Endothelial cell of umbilical vein (primary cell): Measurements from ENCODE around the gene PAAF1. TPM values are rescaled to one million over a fixed set of nuclear protein-coding genes. Genes with fewer than 3 reads are reported as not detected.

Experiments
- BruUV-seq: library from RNA; stranded (reverse); fragments of 400-500 nt; replicated peaks from 2 replicates; lab custom pipeline; 2021; lab: Mats Ljungman, UMichigan
- CTCF ChIA-PET: fragments of 300-600, 350-600 bp; sonication (Branson Sonifier 250); formaldehyde crosslinking; loops from one replicate; lab custom pipeline; 2021; ENCODE audit warnings: antibody characterized with exemption, inconsistent platforms; lab: Charles Lee
- POLR2A ChIA-PET: fragments of 300-600, 350-600 bp; sonication (Branson Sonifier 250); formaldehyde crosslinking; loops from one replicate; lab custom pipeline; 2021; ENCODE audit warnings: antibody characterized with exemption, inconsistent platforms; lab: Charles Lee
- DNase-seq: peaks from one replicate; pipeline ENCODE4 v3.0.0-alpha.2; 2011; ENCODE audit warnings: low read depth, low spot score
- FAIRE-seq: peaks from 2 replicates; lab custom pipeline; 2011; peaks lifted over from hg19 to GRCh38; lab: Jason Lieb, UNC
- H2AFZ ChIP-seq: 2 replicates; pipeline ENCODE4 v1.6.0; 2012; ENCODE audit warnings: low read depth, low read length, control low read depth, inconsistent platforms
- H3K27ac ChIP-seq: 2 replicates; pipeline ENCODE4 v1.5.1; 2011; ENCODE audit warnings: low read depth, mild to moderate bottlenecking, control low read depth, low read length, moderate library complexity; ENCODE audit not compliant: insufficient read depth
- H3K27me3 ChIP-seq, 2 experiments: 2 replicates each; pipeline versions ENCODE4 v1.6.0 to v1.6.1; 2011; ENCODE audit warnings: low read length in 2 of 2, mixed read lengths in 1 of 2; ENCODE audit not compliant: control insufficient read depth in 2 of 2, insufficient read depth in 2 of 2
- H3K36me3 ChIP-seq, 2 experiments: 2 replicates in 1 of 2; 3 replicates in 1 of 2; pipeline ENCODE4 v1.5.1; 2011; ENCODE audit warnings: low read length in 2 of 2, mild to moderate bottlenecking in 1 of 2, moderate library complexity in 1 of 2; ENCODE audit not compliant: control insufficient read depth in 2 of 2, insufficient read depth in 2 of 2; ENCODE audit errors: extremely low read depth in 1 of 2
- H3K4me1 ChIP-seq: 3 replicates; pipeline ENCODE4 v1.5.1; 2011; ENCODE audit warnings: mild to moderate bottlenecking, low read length; ENCODE audit not compliant: control insufficient read depth, insufficient read depth; ENCODE audit errors: extremely low read depth
- H3K4me2 ChIP-seq: 2 replicates; pipeline ENCODE4 v1.6.1; 2011; ENCODE audit warnings: low read length, control low read depth, mixed read lengths; ENCODE audit not compliant: insufficient read depth
- H3K4me3 ChIP-seq, 3 experiments: fragments of 200-600 bp in 1 of 3; sonication (generic), shearing (Covaris generic) in 1 of 3; replicated peaks in 1 of 3; 2 replicates each; pipeline ENCODE4 v1.5.1; 2011 to 2016; ENCODE audit warnings: control low read depth in 3 of 3, low read length in 3 of 3, mild to moderate bottlenecking in 2 of 3, inconsistent platforms in 1 of 3, low read depth in 1 of 3, moderate library complexity in 1 of 3; ENCODE audit not compliant: insufficient read depth in 1 of 3
- H3K79me2 ChIP-seq: 2 replicates; pipeline ENCODE4 v1.6.0; 2012; ENCODE audit warnings: low read length, inconsistent platforms; ENCODE audit not compliant: control insufficient read depth, insufficient read depth
- H3K9ac ChIP-seq: replicated peaks from 2 replicates; pipeline ENCODE3; 2011; ENCODE audit warnings: low read length, control low read depth; ENCODE audit not compliant: insufficient read depth; ENCODE audit errors: extremely low read depth
- H3K9me1 ChIP-seq: replicated peaks from 3 replicates; pipeline ENCODE4 v1.6.0; 2011; ENCODE audit warnings: mild to moderate bottlenecking, low read length; ENCODE audit not compliant: control insufficient read depth, insufficient read depth; ENCODE audit errors: extremely low read depth
- H3K9me3 ChIP-seq: replicated peaks from 2 replicates; pipeline ENCODE4 v1.5.1; 2012; ENCODE audit warnings: low read length, inconsistent platforms; ENCODE audit not compliant: control insufficient read depth, insufficient read depth
- H4K20me1 ChIP-seq: replicated peaks from 2 replicates; pipeline ENCODE3; 2011; ENCODE audit warnings: mild to moderate bottlenecking, low read length; ENCODE audit not compliant: control insufficient read depth, insufficient read depth; ENCODE audit errors: extremely low read depth
- EZH2 ChIP-seq: IDR thresholded peaks from 2 replicates; pipeline ENCODE4 v1.6.1; 2012; ENCODE audit warnings: borderline replicate concordance, low read depth, mild to moderate bottlenecking, moderate library complexity, low read length, inconsistent platforms; ENCODE audit not compliant: severe bottlenecking
- FOS ChIP-seq: IDR thresholded peaks from 2 replicates; pipeline ENCODE4 v1.6.1; 2011; ENCODE audit warnings: mild to moderate bottlenecking, low read length, moderate library complexity, borderline replicate concordance; ENCODE audit not compliant: insufficient read depth
- GATA2 ChIP-seq: IDR thresholded peaks from 2 replicates; pipeline ENCODE4 v1.7.0; 2011; ENCODE audit warnings: low read depth, mild to moderate bottlenecking, moderate library complexity, mixed read lengths, low read length; ENCODE audit not compliant: insufficient read length, insufficient read depth
- JUN ChIP-seq: IDR thresholded peaks from 2 replicates; pipeline ENCODE4 v1.6.1; 2011; ENCODE audit warnings: borderline replicate concordance, low read depth; ENCODE audit not compliant: insufficient read length, insufficient read depth
- MYC ChIP-seq: IDR thresholded peaks from one replicate; pipeline ENCODE4 v1.6.1; 2011; ENCODE audit warnings: mild to moderate bottlenecking, low read depth, low read length
- POLR2A ChIP-seq: IDR thresholded peaks from 2 replicates; pipeline ENCODE4 v1.6.1; 2012; ENCODE audit warnings: low read depth, mild to moderate bottlenecking, control low read depth, low read length
- POLR2AphosphoS5 ChIP-seq: IDR thresholded peaks from 2 replicates; pipeline ENCODE4 v1.6.1; 2012; ENCODE audit warnings: low read depth, mild to moderate bottlenecking, control low read depth, low read length, moderate library complexity; ENCODE audit not compliant: insufficient read depth
- dilution Hi-C: fragments of 300-500 bp; cut with MboI; formaldehyde crosslinking; loops from one replicate; pipeline ENCODE4 v1.15.0; 2019; ENCODE audit warnings: low sequenced_read_pairs; ENCODE audit not compliant: extremely low pct_ligation_motif_present
- intact Hi-C: fragments of 100-400 bp; cut with micrococcal nuclease; formaldehyde crosslinking; loops from one replicate; pipeline ENCODE4 v1.10.0; 2022
- polyA plus RNA-seq, 4 experiments: library from polyadenylated mRNA; depleted of rRNA in 3 of 4; stranded (reverse) in 3 of 4; unstranded in 1 of 4; fragments of >200 nt; gene quantifications; 2 replicates each; pipeline versions ENCODE4 v1.2.1 to v1.2.3, GENCODE V29; 2011 to 2012; ENCODE audit warnings: missing spikeins in 1 of 4
- total RNA-seq: library from RNA; stranded (reverse); gene quantifications from 2 replicates; pipeline ENCODE4 v1.2.3, GENCODE V29; 2021
- TF ChIP-seq, protein P1 (sequence below), 2 donors: IDR thresholded peaks; 1 replicate in 1 of 2; 2 replicates in 1 of 2; pipeline ENCODE4 v1.5.1; 2011; ENCODE audit warnings: low read length in 2 of 2, mild to moderate bottlenecking in 2 of 2, moderate library complexity in 2 of 2, control low read depth in 1 of 2, inconsistent platforms in 1 of 2, low read depth in 1 of 2; ENCODE audit not compliant: insufficient read depth in 1 of 2; ENCODE audit errors: extremely low read depth in 1 of 2
- TF ChIP-seq, protein P2 (sequence below): IDR thresholded peaks from 2 replicates; pipeline ENCODE4 v1.6.1; 2011; ENCODE audit not compliant: insufficient read depth, insufficient read length

The PAAF1 gene
- total and polyA plus RNA-seq, 2 donors (not counting 3 experiments of a cell fraction or from before 2014, with no cell fraction given), result 9.8 to 16.1 TPM

DNA sequence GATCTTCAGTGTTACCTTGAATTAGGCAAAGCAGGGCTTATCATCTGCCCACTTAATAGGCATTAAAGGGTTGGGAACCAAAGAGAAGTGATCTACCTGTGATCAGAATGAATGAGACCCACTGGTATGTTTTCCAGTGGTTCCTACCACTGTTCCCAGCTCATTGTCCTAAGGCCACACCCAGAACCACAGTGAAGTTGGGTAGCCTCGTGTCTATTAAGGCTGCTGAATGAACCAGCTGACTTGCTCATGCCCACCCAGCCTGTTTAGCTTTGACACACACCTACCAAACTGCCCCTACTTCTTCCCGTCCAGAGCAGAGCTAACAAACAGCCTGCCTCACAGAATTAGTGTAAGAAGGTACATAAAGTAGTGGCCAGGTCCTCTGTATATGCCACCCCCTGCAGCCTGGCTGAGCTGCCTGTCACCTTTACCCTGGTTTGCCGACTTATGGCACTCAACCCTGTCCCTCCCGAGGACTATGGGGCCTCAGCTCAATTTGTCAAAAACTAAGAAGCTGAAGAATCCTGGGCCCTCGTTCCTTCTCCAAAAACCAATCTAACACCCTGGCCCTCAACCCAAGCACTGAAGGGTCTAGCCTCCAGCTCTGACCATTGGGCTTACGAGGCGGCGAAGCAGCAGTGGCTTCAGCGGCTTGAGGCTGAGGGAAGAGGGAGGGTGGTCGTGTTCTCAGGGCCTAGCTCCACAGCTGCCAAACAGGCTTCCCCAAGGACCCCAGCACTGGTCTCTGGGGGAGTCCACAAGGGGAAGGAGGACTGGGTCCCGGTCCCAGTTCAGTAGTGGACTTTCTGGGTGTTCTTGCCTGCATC, 96.0 kb downstream of the PAAF1 start:
- dilution Hi-C loops (no loop called here), intact Hi-C loops (no loop called here)
- no peaks in the 10 kb centered on the region for H3K79me2 ChIP-seq
- H3K9me1 ChIP-seq, result no peaks in the 10 kb centered on the region
- POLR2A ChIA-PET, result interaction anchor here (0.5 to 0.6 kb wide), 2 partner anchors 174 to 270 kb away, joined by 3 to 4 read pairs; no protein-coding TSS in a partner anchor
- H3K4me1 ChIP-seq, result no peaks in the 10 kb centered on the region
- peaks cover 0 to 10% of the 10 kb centered on the region in 2 experiments for H3K36me3 ChIP-seq
- no peak for FAIRE-seq
- BruUV-seq, result no TSS peak
- DNase-seq, result no peak
- H3K4me3 ChIP-seq, result no peak overlapping the region
- CTCF ChIA-PET, result interaction anchor here (0.6 to 1.7 kb wide), 3 partner anchors 9 to 21 kb away, joined by 3 to 5 read pairs (median 4); no protein-coding TSS in a partner anchor
- no peak overlapping the region for H2AFZ ChIP-seq
- no peaks in the 10 kb centered on the region for H3K27me3 ChIP-seq
- no peak overlapping the region for H3K9ac ChIP-seq
- no peak overlapping the region for H3K27ac ChIP-seq
- no peak overlapping the region for H3K4me2 ChIP-seq
- H4K20me1 ChIP-seq, result no peaks in the 10 kb centered on the region
- H3K9me3 ChIP-seq, result no peaks in the 10 kb centered on the region
- TF ChIP-seq, protein P1, sequence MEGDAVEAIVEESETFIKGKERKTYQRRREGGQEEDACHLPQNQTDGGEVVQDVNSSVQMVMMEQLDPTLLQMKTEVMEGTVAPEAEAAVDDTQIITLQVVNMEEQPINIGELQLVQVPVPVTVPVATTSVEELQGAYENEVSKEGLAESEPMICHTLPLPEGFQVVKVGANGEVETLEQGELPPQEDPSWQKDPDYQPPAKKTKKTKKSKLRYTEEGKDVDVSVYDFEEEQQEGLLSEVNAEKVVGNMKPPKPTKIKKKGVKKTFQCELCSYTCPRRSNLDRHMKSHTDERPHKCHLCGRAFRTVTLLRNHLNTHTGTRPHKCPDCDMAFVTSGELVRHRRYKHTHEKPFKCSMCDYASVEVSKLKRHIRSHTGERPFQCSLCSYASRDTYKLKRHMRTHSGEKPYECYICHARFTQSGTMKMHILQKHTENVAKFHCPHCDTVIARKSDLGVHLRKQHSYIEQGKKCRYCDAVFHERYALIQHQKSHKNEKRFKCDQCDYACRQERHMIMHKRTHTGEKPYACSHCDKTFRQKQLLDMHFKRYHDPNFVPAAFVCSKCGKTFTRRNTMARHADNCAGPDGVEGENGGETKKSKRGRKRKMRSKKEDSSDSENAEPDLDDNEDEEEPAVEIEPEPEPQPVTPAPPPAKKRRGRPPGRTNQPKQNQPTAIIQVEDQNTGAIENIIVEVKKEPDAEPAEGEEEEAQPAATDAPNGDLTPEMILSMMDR (IDR thresholded peaks at IDR 0.05; ENCODE audit: extremely low read depth in 1 of 2, insufficient read depth in 1 of 2, low read depth in 1 of 2, low read length in 2 of 2), result no peak
- TF ChIP-seq, protein P2, sequence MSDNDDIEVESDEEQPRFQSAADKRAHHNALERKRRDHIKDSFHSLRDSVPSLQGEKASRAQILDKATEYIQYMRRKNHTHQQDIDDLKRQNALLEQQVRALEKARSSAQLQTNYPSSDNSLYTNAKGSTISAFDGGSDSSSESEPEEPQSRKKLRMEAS, result no peak
- TF ChIP-seq EZH2, result no peak
- no peak for TF ChIP-seq JUN
- TF ChIP-seq MYC, result no peak
- no peak for TF ChIP-seq GATA2
- no peak for TF ChIP-seq FOS
- TF ChIP-seq POLR2A, result no peak
- no peak for TF ChIP-seq POLR2AphosphoS5
